Activated CD4-positive, alpha-beta T cell treated with anti-CD3 and anti-CD28 coated beads, Interleukin-2, amount 10 ng/mL, durations not matched to agents 24 days and 14 days (primary cell): ENCODE results near the gene SPDYC. TPM values are rescaled to one million over a fixed set of nuclear protein-coding genes. Genes with fewer than 3 reads are reported as not detected.
A peak's percentile ranks its signal among the peaks of the same experiment; 100 is the strongest.
"Not testable (repeated sequence)": the region's sequence is repeated elsewhere in the genome, so short reads cannot be mapped to it uniquely, and the experiment has no call there.

Source experiments
- DNase-seq: peaks from one replicate; pipeline ENCODE4 v3.0.0; 2022
- H3K27ac Mint-ChIP-seq: one replicate; pipeline ENCODE4 v1.8.0; 2022; ENCODE audit warnings: mild to moderate bottlenecking, mixed read lengths
- H3K27me3 Mint-ChIP-seq: one replicate; pipeline ENCODE4 v1.8.0; 2022; ENCODE audit warnings: mixed read lengths
- H3K36me3 Mint-ChIP-seq: one replicate; pipeline ENCODE4 v1.8.0; 2022; ENCODE audit warnings: low read depth, mild to moderate bottlenecking, mixed read lengths
- H3K4me1 Mint-ChIP-seq: one replicate; pipeline ENCODE4 v1.8.0; 2021; ENCODE audit warnings: mixed read lengths
- H3K4me3 Mint-ChIP-seq: one replicate; pipeline ENCODE4 v1.8.0; 2022; ENCODE audit warnings: mild to moderate bottlenecking, moderate library complexity, mixed read lengths
- H3K9me3 Mint-ChIP-seq: one replicate; pipeline ENCODE4 v1.8.0; 2021; ENCODE audit warnings: mixed read lengths
- intact Hi-C: fragments of 100-400 bp; cut with micrococcal nuclease; formaldehyde crosslinking; loops from one replicate; pipeline ENCODE4 v1.15.1; 2023
- total RNA-seq: library from RNA; stranded (reverse); gene quantifications from 2 replicates; pipeline ENCODE4 v1.2.3, GENCODE V29; 2022

SPDYC gene
- total RNA-seq, 1 donor from 2014 or later: not detected

DNA sequence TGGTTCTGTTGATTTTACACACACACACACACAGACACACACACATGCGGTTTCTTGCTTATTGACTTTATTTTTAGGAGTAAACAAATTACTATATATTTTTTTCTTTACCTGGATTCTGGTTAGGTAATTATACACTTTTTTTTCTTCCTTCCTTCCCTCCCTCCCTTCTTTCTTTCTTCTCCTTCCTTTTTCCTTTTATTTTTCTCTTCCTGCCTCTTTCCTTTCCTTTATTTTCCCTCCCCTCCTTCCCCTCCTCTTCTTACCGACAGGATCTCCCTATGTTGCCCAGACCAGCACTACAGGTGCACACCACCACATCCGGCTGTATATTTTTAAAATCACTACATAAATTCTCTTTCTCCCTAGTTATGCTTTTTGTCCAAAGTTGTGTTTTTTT is 3.1 kb upstream of the SPDYC start:
- no peaks in the 10 kb centered on the region for H3K36me3 Mint-ChIP-seq
- H3K9me3 Mint-ChIP-seq: no peaks in the 10 kb centered on the region
- intact Hi-C loops: no loop called here
- H3K27ac Mint-ChIP-seq: no peak overlapping the region
- H3K27me3 Mint-ChIP-seq: peaks cover 3% of the 10 kb centered on the region
- H3K4me1 Mint-ChIP-seq: peaks cover 10% of the 10 kb centered on the region
- no peak for DNase-seq
- H3K4me3 Mint-ChIP-seq: no peak overlapping the region

GRCh38 chr11:65167656-65168055 is 2.4 kb upstream of the SPDYC start:
- Mint-ChIP-seq H3K27ac (no peak overlapping the region), H3K9me3 (no peaks in the 10 kb centered on the region), H3K36me3 (no peaks in the 10 kb centered on the region), H3K4me1 (peaks cover 10% of the 10 kb centered on the region), H3K4me3 (no peak overlapping the region), H3K27me3 (peaks cover 3% of the 10 kb centered on the region)
- intact Hi-C loops: no loop called here
- no peak for DNase-seq

- intact Hi-C loops: no loop called here
- DNase-seq: peak; percentile 62
- H3K4me3 Mint-ChIP-seq: no peak overlapping the region
- H3K4me1 Mint-ChIP-seq: peaks cover 10% of the 10 kb centered on the region
- no peaks in the 10 kb centered on the region for H3K9me3 Mint-ChIP-seq
- H3K36me3 Mint-ChIP-seq: no peaks in the 10 kb centered on the region
- peaks cover 3% of the 10 kb centered on the region for H3K27me3 Mint-ChIP-seq
- peak overlapping the region; percentile 87 for H3K27ac Mint-ChIP-seq
Observed at GRCh38 chr11:65169164-65169641, 830 bp upstream of the SPDYC start.

DNA sequence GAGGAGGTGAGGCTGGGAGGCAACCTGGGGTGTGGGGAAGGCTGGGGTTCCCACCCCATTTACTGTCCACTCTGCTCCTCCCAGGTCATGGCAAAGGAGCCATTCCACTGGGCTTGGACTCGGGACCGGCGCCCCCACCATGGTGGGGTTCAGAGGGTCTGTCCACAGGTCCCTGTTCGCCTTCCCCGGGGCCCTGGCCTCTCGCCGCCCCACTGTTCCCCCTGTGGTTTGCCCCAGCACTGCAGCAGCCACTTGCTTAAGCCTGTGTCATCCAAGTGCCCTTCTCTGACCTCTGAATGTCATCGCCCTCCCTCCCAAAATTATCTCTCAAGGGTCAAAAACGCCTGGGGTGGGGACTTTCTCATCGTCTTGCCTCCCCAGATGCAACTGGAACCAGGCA is 2.6 kb downstream of the SPDYC start:
- H3K27me3 Mint-ChIP-seq: no peaks in the 10 kb centered on the region
- H3K9me3 Mint-ChIP-seq: no peaks in the 10 kb centered on the region
- intact Hi-C loops: no loop called here
- peak overlapping the region; percentile 51 for H3K27ac Mint-ChIP-seq
- no peak for DNase-seq
- H3K4me3 Mint-ChIP-seq: no peak overlapping the region
- H3K4me1 Mint-ChIP-seq: peaks cover 10% of the 10 kb centered on the region
- no peaks in the 10 kb centered on the region for H3K36me3 Mint-ChIP-seq

DNA sequence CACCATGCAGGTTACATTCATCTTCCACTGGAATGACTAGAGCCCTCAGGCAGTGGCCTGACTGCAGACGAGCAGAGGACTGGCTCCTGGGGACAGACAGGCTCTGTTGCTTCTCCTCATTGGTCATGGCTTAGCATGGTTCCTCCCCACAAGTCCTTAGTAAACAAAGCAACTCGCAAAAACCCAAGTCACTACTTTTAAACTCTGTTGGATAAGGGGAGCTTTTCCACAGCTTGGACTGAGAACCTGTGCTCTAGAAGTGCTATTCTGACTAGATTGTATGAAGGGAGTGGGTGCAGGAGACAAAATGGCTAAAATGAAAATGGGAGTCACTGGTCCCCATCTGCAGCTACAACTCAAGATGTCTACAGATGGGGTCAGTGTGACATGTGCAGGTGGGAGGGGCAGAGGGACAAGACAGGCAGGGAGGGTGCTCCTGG is 4.6 kb downstream of the SPDYC start:
- H3K36me3 Mint-ChIP-seq, H3K27ac Mint-ChIP-seq, DNase-seq, H3K4me3 Mint-ChIP-seq, H3K9me3 Mint-ChIP-seq, H3K4me1 Mint-ChIP-seq, H3K27me3 Mint-ChIP-seq, intact Hi-C loops: not testable (repeated sequence)

DNA sequence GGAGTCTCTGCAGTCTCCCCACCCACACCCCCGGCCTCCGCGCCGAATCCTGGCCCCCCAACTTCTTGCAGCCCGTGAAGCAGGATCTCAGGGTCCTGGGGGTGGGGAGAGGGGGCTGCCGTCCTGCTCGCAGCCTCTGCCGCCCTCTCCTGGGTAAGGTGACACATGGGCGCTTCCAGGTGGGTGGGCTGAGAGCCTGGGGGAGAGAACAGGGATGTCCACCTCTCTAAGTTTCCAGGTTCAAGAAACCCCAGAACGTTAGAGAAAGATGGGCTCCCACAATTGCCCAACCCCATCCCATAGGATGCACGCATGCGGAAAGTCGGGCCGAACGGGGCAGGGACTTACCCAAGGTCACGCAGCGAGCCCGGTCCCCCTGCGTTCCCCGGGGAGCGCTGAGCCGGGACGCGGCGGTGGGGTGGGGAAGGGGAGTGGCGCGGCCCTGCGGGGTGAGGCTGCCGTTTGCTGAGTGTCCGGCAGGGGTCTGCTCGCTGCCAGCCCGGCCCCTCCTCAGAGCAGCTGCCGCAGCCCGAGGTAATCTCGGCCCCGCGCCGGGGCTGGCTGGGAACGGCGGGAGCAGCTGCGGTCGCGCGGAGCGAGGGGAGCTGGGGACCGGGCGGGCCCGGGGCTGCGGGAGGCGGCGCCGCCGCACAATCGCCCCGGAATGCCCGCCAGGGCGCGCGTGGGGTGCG is 11.0 kb downstream of the SPDYC start:
- H3K36me3 Mint-ChIP-seq: peaks cover 4% of the 10 kb centered on the region
- peak overlapping the region; percentile 72 for H3K27ac Mint-ChIP-seq
- H3K27me3 Mint-ChIP-seq: peaks cover 8% of the 10 kb centered on the region
- intact Hi-C loops: loop anchor here (1.0 to 2.0 kb wide), 2 partner anchors 46 to 70 kb away; partner anchors contain the start of gene TM7SF2
- peak; percentile 90 for DNase-seq
- peak overlapping the region; percentile 84 for H3K4me3 Mint-ChIP-seq
- H3K9me3 Mint-ChIP-seq: no peaks in the 10 kb centered on the region
- H3K4me1 Mint-ChIP-seq: peaks cover 10% of the 10 kb centered on the region

DNA sequence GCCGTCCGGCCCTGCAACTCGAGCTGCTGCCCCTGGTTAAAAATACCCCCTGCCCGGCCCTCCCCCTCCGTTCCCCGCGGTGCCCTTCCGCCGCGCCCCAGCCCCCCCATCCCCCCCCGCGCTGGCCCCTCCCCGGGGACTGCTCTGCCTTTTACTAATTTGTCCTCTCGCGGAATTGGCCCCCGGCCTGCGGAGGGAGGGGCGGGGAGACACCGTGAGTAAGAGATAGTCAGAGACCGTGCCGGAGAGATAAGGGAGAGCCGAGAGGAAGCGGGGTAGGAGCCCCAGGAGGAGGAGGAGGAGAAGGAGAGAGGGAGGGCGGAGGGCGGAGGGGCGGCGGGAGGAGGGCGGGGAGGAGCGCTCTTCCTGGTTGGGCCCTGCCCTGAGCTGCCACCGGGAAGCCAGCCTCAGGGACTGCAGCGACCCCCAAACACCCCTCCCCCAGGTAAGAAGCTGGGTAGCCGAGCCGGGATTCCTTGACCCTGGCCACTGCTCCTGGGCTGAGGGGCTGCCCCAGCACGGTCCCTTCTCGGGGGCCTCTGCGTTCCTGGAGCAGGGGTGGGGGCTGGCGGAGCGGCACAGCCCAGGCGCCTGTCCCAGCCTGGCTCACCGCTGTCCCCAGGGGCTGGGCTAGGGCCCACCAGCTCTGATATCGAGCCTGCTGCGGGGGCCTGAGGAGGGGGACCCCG is 11.7 kb downstream of the SPDYC start, which contains the start of gene CAPN1:
TSS of gene CAPN1 (plus strand) at position 360 of the 689 bp plus-strand sequence. CDS start 774 bp downstream, outside the sequence.
- peaks cover 13% of the 10 kb centered on the region for H3K4me1 Mint-ChIP-seq
- H3K27me3 Mint-ChIP-seq: peaks cover 8% of the 10 kb centered on the region
- H3K36me3 Mint-ChIP-seq: peaks cover 9% of the 10 kb centered on the region
- H3K27ac Mint-ChIP-seq: peak within 1 kb of the TSS; percentile 84
- peak; percentile 93 for DNase-seq
- intact Hi-C loops: loop anchor here (1.0 to 2.0 kb wide), 2 partner anchors 46 to 71 kb away; partner anchors contain the start of gene TM7SF2
- peak within 1 kb of the TSS; percentile 85 for H3K4me3 Mint-ChIP-seq
- H3K9me3 Mint-ChIP-seq: no peaks in the 10 kb centered on the region

GRCh38 chr11:65182258-65183170 is 12.5 kb downstream of the SPDYC start:
- intact Hi-C loops: no loop called here
- H3K27me3 Mint-ChIP-seq: peaks cover 8% of the 10 kb centered on the region
- peaks cover 13% of the 10 kb centered on the region for H3K4me1 Mint-ChIP-seq
- H3K4me3 Mint-ChIP-seq: peak overlapping the region; percentile 85
- H3K9me3 Mint-ChIP-seq: no peaks in the 10 kb centered on the region
- H3K27ac Mint-ChIP-seq: peak overlapping the region; percentile 71
- H3K36me3 Mint-ChIP-seq: peaks cover 15% of the 10 kb centered on the region
- peak; percentile 65 for DNase-seq

- Mint-ChIP-seq H3K4me1 (peaks cover 13% of the 10 kb centered on the region), H3K4me3 (peak overlapping the region; percentile 57), H3K9me3 (no peaks in the 10 kb centered on the region), H3K36me3 (peaks cover 15% of the 10 kb centered on the region), H3K27ac (no peak overlapping the region), H3K27me3 (peaks cover 8% of the 10 kb centered on the region)
- DNase-seq: no peak
- intact Hi-C loops: no loop called here
Observed at GRCh38 chr11:65183201-65183891, 13.3 kb downstream of the SPDYC start.

- intact Hi-C loops: no loop called here
- H3K4me1 Mint-ChIP-seq: peaks cover 13% of the 10 kb centered on the region
- peak overlapping the region; percentile 17 for H3K4me3 Mint-ChIP-seq
- no peaks in the 10 kb centered on the region for H3K9me3 Mint-ChIP-seq
- DNase-seq: no peak
- peaks cover 19% of the 10 kb centered on the region for H3K36me3 Mint-ChIP-seq
- peaks cover 5% of the 10 kb centered on the region for H3K27me3 Mint-ChIP-seq
- no peak overlapping the region for H3K27ac Mint-ChIP-seq
Observed at GRCh38 chr11:65184146-65184545, 14.1 kb downstream of the SPDYC start.

DNA sequence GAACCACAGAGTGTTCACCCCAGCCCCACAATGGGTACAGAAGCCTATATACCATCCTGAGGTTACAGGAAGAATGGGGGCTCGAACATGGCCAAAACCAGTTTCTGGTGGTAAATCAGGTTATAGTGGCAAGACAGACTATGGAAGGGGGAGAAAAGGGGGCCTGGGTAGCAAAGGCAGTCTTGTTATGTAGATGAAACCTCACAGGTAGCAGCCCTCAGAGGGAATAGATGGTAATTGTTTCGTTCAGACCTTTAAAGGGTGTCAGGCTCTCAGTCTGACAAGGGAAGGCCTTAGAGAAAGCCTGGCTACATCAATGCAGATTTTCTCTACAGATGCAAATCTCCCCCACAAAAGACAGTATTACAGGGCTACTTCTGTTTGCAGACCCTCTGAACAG is 15.1 kb downstream of the SPDYC start:
- H3K36me3 Mint-ChIP-seq: peaks cover 30% of the 10 kb centered on the region

GRCh38 chr11:65185869-65186341 is 15.9 kb downstream of the SPDYC start:
- Mint-ChIP-seq H3K36me3 (peaks cover 35% of the 10 kb centered on the region), H3K9me3 (no peaks in the 10 kb centered on the region), H3K4me1 (peaks cover 12% of the 10 kb centered on the region), H3K27me3 (no peaks in the 10 kb centered on the region), H3K27ac (no peak overlapping the region), H3K4me3 (no peak overlapping the region)
- intact Hi-C loops: no loop called here
- no peak for DNase-seq

More for the DNA sequence above, 15.1 kb downstream of the SPDYC start:
- peaks cover 2% of the 10 kb centered on the region for H3K27me3 Mint-ChIP-seq
- H3K4me1 Mint-ChIP-seq: peaks cover 13% of the 10 kb centered on the region
- no peak overlapping the region for H3K27ac Mint-ChIP-seq
- no peak overlapping the region for H3K4me3 Mint-ChIP-seq
- intact Hi-C loops: no loop called here
- no peak for DNase-seq
- no peaks in the 10 kb centered on the region for H3K9me3 Mint-ChIP-seq

GRCh38 chr11:65186701-65187100 is 16.7 kb downstream of the SPDYC start:
- intact Hi-C loops: no loop called here
- Mint-ChIP-seq H3K9me3 (no peaks in the 10 kb centered on the region), H3K4me1 (peaks cover 12% of the 10 kb centered on the region), H3K27ac (no peak overlapping the region), H3K27me3 (no peaks in the 10 kb centered on the region), H3K4me3 (no peak overlapping the region), H3K36me3 (peaks cover 33% of the 10 kb centered on the region)
- DNase-seq: no peak
